ENCODE data around the gene IL15. TPM values are rescaled to one million over a fixed set of nuclear protein-coding genes. Genes with fewer than 3 reads are reported as not detected.
"Not testable (repeated sequence)": the region's sequence is repeated elsewhere in the genome, so short reads cannot be mapped to it uniquely, and the experiment has no call there.

IL15 gene
- total RNA-seq, 1 donor from 2014 or later = 11.5 TPM

DNA sequence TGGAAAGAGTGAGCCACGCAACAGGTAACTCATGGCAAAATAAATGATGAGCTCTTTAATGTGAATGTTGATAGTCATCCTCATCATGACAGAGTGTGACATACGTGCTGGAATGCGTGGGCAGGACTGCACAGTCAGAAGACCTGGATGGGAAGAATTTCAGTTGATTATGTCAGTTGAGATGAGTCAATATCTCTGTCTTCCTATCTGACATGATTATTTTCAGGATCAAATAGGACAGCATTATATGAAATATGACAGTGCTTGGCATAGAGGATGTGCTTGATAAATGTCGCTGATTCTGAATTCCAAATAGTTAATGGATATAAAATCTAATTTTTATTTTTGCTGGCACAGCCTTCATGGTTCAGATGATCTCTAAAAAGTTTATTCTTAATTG, 95.1 kb downstream of the IL15 start:
- no peak for DNase-seq (ENCODE audit: extremely low spot score in 2 of 2)
- intact Hi-C loops (cut with DNase I) = no loop called here
- Histone ChIP-seq H3K4me1 (no peaks in the 10 kb centered on the region), H3K36me3 (no peaks in the 10 kb centered on the region), H3K9me3 (no peaks in the 10 kb centered on the region), H3K4me3 (no peak overlapping the region), H3K27me3 (no peaks in the 10 kb centered on the region), H3K27ac (no peak overlapping the region)
- TF ChIP-seq POLR2A (IDR thresholded peaks at IDR 0.05) = no peak
- TF ChIP-seq, protein P1, sequence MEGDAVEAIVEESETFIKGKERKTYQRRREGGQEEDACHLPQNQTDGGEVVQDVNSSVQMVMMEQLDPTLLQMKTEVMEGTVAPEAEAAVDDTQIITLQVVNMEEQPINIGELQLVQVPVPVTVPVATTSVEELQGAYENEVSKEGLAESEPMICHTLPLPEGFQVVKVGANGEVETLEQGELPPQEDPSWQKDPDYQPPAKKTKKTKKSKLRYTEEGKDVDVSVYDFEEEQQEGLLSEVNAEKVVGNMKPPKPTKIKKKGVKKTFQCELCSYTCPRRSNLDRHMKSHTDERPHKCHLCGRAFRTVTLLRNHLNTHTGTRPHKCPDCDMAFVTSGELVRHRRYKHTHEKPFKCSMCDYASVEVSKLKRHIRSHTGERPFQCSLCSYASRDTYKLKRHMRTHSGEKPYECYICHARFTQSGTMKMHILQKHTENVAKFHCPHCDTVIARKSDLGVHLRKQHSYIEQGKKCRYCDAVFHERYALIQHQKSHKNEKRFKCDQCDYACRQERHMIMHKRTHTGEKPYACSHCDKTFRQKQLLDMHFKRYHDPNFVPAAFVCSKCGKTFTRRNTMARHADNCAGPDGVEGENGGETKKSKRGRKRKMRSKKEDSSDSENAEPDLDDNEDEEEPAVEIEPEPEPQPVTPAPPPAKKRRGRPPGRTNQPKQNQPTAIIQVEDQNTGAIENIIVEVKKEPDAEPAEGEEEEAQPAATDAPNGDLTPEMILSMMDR (IDR thresholded peaks at IDR 0.05) = no peak
- no peak for TF ChIP-seq POLR2AphosphoS5 (IDR thresholded peaks at IDR 0.05; ENCODE audit: insufficient read depth in 1 of 2, low read depth in 1 of 2)

- H3K36me3 ChIP-seq = no peaks in the 10 kb centered on the region
- no peaks in the 10 kb centered on the region for H3K9me3 ChIP-seq
- intact Hi-C loops (cut with DNase I) = no loop called here
- no peak overlapping the region for H3K4me3 ChIP-seq
- H3K27me3 ChIP-seq = no peaks in the 10 kb centered on the region
- H3K4me1 ChIP-seq = no peaks in the 10 kb centered on the region
- no peak for DNase-seq (ENCODE audit: extremely low spot score in 2 of 2)
- TF ChIP-seq POLR2A (IDR thresholded peaks at IDR 0.05) = no peak
- TF ChIP-seq, protein P1 (IDR thresholded peaks at IDR 0.05) = no peak
- TF ChIP-seq POLR2AphosphoS5 (IDR thresholded peaks at IDR 0.05; ENCODE audit: insufficient read depth in 1 of 2, low read depth in 1 of 2) = no peak
- no peak overlapping the region for H3K27ac ChIP-seq
Observed at GRCh38 chr4:141739636-141740035, 103.3 kb downstream of the IL15 start.

DNA sequence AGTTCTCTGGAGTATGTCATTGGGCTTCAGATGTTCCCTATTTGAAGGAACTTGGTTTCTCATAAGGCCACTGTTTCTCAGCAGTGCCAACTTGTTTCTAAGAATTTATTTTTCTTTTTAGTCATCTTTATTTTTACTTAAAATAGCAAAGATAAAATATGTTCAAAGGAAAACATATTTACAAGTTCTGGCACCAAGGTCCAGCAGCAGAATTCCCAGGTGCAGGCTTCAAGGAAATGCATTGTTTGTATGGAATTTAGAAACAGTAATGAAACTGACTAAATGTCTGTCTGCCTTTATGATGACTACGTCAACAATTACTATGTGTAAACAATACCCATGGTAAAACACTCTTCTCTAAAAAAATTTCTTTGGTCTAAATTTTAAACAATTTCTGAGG, 109.6 kb downstream of the IL15 start:
- intact Hi-C loops (cut with DNase I) = no loop called here
- TF ChIP-seq, protein P1 (IDR thresholded peaks at IDR 0.05) = no peak
- TF ChIP-seq POLR2A (IDR thresholded peaks at IDR 0.05) (no peak), POLR2AphosphoS5 (IDR thresholded peaks at IDR 0.05; ENCODE audit: insufficient read depth in 1 of 2, low read depth in 1 of 2) (no peak)
- no peak for DNase-seq (ENCODE audit: extremely low spot score in 2 of 2)

DNA sequence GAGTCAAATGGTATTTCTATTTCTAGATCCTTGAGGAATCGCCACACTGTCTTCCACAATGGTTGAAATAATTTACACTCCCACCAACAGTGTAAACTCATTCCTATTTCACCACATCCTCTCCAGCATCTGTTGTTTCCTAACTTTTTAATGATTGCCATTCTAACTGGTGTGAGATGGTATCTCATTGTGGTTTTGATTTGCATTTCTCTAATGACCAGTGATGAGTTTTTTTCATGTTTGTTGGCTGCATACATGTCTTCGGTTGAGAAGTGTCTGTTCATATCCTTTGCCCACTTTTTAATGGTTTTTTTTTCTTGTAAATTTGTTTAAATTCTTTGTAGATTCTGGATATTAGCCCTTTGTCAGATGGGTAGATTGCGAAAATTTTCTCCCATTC, 115.4 kb downstream of the IL15 start:
- H3K4me1 ChIP-seq; DNase-seq (ENCODE audit: extremely low spot score in 2 of 2); H3K36me3 ChIP-seq; intact Hi-C loops (cut with DNase I); H3K4me3 ChIP-seq; H3K27ac ChIP-seq; H3K27me3 ChIP-seq; H3K9me3 ChIP-seq: not testable (repeated sequence)

More for the DNA sequence above, 109.6 kb downstream of the IL15 start:
- H3K27me3 ChIP-seq = no peaks in the 10 kb centered on the region
- H3K4me1 ChIP-seq = no peaks in the 10 kb centered on the region
- H3K9me3 ChIP-seq = no peaks in the 10 kb centered on the region
- H3K36me3 ChIP-seq = no peaks in the 10 kb centered on the region
- no peak overlapping the region for H3K27ac ChIP-seq
- no peak overlapping the region for H3K4me3 ChIP-seq

GRCh38 chr4:141757287-141757686, 120.9 kb downstream of the IL15 start:
- no peak for DNase-seq (ENCODE audit: extremely low spot score in 2 of 2)
- Histone ChIP-seq H3K4me3 (no peak overlapping the region), H3K9me3 (no peaks in the 10 kb centered on the region), H3K36me3 (no peaks in the 10 kb centered on the region), H3K4me1 (no peaks in the 10 kb centered on the region), H3K27ac (no peak overlapping the region), H3K27me3 (no peaks in the 10 kb centered on the region)
- intact Hi-C loops (cut with DNase I) = no loop called here
- TF ChIP-seq, protein P1 (IDR thresholded peaks at IDR 0.05) = no peak
- TF ChIP-seq POLR2A (IDR thresholded peaks at IDR 0.05) (no peak), POLR2AphosphoS5 (IDR thresholded peaks at IDR 0.05; ENCODE audit: insufficient read depth in 1 of 2, low read depth in 1 of 2) (no peak)
